ENCODE results near the gene RC3H2.
"Not testable (repeated sequence)": the region's sequence is repeated elsewhere in the genome, so short reads cannot be mapped to it uniquely, and the experiment has no call there.

Gene RC3H2

GRCh38 chr9:122837266-122837850 lies 67.8 kb downstream of the RC3H2 start:
- no peak for DNase-seq

DNA sequence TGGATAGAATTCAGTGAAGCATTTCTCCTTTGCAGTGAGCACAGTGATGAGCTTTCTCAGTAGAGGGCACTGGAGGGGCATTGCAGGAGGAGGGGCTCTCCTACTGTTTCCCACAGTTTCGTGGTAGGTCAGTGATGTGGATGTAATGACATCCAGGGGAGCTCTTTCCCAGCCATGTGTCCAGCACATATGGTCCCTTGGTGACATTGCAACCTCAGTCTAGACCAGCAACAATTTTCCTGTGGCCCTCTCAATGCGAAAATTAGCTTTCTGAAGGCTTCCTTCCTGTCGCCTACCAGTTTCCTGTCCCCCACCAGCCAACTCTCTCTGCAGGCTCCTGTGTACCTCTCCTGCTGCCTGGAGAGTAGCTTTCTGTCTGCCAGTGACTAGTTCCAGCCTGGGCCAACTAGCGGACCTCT lies 69.8 kb downstream of the RC3H2 start:
- peak in 1 of 2 donors; percentile 13 for DNase-seq

GRCh38 chr9:122832194-122832593 lies 73.0 kb downstream of the RC3H2 start:
- no peak for DNase-seq

GRCh38 chr9:122828965-122829284 lies 76.2 kb downstream of the RC3H2 start:
- not testable (repeated sequence) for DNase-seq

GRCh38 chr9:122827761-122828093 lies 77.4 kb downstream of the RC3H2 start:
- DNase-seq: no peak

- no peak for DNase-seq
Observed at GRCh38 chr9:122822938-122823337, 82.2 kb downstream of the RC3H2 start.

- no peak for DNase-seq
Observed at GRCh38 chr9:122822056-122822455, 83.1 kb downstream of the RC3H2 start.

GRCh38 chr9:122821278-122821943 lies 83.7 kb downstream of the RC3H2 start:
- DNase-seq: no peak

GRCh38 chr9:122820490-122820845 lies 84.7 kb downstream of the RC3H2 start:
- no peak for DNase-seq

- DNase-seq: no peak
Observed at GRCh38 chr9:122819791-122820489, 85.2 kb downstream of the RC3H2 start.

DNA sequence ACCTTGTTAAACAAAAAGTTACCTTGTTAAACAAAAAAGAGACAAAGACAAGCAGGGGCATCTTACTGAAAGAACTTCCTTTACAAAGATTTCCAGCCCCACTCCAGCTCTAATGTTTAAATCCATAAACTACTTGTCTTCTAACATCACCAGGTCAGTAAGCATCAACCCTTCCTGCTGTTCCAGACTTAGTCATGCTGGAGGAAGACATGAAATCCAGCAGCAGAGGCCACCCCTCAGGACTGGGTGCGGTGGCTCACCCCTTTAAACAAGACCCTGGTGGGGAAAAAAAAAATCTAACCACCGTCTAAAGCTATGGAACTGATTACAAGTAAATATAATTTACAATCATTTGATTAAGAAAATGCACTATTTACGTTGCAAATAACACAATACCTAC lies 85.8 kb downstream of the RC3H2 start:
- no peak for DNase-seq

DNA sequence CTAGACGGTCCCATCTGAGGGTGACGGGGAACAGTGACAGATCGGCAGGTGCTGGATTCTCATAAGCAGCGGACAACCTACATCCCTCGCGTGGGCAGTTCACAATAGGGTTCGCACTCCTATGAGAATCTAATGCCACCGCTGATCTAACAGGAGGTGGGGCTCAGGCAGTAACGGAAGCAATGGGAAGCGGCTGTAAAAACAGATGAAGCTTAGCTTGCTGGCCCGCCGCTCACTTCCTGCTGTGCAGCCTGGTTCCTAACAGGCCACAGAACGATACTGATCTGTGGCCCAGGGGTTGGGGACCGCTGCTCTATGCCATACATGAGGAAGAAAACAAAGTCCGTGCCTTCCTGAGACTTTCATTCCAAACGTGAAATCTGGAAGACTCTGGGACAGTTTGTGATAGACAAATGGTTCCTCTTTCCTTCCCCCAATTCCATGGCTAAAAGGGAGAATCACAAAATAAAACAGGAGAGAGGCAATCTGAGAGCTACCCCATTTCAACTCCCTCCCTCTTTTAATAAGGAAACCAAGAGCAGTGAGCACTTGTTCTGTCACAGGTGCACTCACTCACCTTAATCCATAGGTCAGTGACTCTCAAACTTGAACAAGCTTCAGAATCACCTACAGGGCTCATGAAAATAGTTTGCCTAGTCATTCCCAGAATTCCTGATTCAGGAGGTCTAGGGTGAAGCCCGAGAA lies 88.8 kb downstream of the RC3H2 start:
- no peak for DNase-seq

DNA sequence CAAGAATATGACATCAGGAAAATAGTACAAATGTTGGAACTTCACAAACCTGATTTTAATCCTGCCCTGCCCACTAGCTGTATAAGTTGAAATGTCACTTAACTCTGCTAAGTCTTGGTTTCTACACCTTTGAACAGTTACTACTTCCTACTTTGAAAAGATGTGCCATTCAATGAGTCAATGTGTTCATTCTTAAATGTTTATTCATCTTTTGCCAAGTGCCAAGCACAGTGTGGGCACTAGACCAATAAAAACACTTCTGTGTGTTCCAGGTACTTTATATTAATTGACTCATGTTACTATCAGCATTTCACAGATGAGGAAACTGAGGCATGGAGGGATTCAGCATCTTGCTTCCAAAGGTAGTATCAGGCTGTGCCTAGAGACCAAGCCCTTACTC lies 89.6 kb downstream of the RC3H2 start:
- no peak for DNase-seq

GRCh38 chr9:122814545-122814944 lies 90.6 kb downstream of the RC3H2 start:
- no peak for DNase-seq

GRCh38 chr9:122812736-122813135 lies 92.4 kb downstream of the RC3H2 start:
- no peak for DNase-seq

DNA sequence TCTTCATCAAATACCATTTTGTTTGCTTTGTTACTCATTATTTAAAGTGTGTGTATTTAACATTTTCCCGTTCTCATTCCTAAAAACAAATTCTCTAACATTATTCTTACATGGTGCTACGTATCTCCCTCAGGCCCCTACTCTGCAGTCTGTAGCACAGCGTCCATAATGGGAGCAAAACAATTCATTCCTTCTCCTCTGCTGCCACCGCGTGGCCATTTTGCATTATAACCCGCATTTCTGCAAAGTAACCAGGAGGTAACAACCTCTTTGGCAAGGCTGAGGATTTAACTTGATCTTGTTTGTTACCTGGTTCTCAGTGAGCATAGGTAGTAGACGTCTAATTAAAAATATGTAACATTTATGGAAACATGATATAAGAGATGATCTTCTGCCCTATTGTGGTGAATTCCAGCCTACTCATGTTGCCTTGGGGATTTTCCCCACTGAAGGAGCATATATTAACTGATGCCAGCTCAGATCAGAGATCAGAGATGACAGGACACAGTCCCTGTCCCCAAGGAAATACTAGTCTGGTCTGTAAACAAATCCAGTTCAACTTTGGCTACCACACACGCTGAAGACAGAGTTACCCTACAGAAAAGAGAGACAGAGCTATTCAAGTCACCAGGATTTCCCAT lies 94.7 kb downstream of the RC3H2 start:
- DNase-seq: peak; percentile 70

DNA sequence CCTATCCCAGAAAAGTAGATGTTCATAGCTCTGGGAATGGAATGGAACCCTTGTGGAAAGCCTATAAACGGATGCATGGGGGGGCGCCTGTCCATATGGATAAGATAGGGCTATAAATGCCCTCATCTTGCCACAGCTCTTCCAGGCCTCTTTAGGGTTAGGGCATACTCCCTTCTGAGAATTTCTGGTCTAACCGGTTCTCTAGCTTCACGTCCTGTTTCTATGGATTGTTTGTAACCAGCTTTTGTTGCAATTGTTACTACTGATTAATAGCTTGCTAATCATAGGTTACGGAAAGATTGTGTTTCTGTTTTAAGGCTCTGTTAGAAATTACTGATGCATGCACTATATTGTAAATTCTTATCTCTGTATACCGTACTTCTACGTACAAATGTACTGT lies 95.9 kb downstream of the RC3H2 start:
- not testable (repeated sequence) for DNase-seq

- DNase-seq: no peak
Observed at GRCh38 chr9:122808141-122808540, 97.0 kb downstream of the RC3H2 start.

GRCh38 chr9:122807271-122807900 lies 97.8 kb downstream of the RC3H2 start:
- DNase-seq: peak; percentile 37 to 53

DNA sequence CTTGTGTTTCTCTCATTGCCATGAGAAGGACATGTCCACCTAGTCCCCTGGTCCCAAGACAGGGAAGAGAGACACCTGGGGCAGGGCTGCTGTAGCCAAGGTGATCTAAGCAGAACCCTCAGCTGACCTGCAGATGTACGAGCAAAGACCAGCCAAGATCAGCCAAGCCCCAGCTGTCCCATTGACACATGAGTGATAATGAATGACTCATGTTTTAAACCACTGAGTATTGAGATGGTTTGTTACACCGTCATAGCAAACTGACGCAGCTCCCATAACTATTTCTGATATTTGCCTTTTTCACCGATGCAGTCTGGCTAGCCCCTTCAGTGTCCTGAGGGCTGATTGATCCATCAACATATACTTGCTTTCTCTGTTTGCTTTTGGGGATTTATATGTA lies 98.5 kb downstream of the RC3H2 start:
- no peak for DNase-seq

GRCh38 chr9:122800066-122801060 lies 104.8 kb downstream of the RC3H2 start, which contains the start of gene OR1K1:
Gene OR1K1, plus strand, starts transcription at chr9:122800123. Its CDS starts 0 bp downstream, at chr9:122800123.
- DNase-seq: no peak

Data from stimulated activated CD4-positive, alpha-beta T cell treated with anti-CD3 and anti-CD28 coated beads, Interleukin-2, amount 100 ng/mL, for 48 hours (primary cell).